Activated CD8-positive, alpha-beta memory T cell treated with anti-CD3 and anti-CD28 coated beads for 24 hours (primary cell): ENCODE data around the gene PVALEF.

ENCODE experiments used
- DNase-seq: peaks from one replicate; pipeline ENCODE4 v3.0.0-alpha.2; 2020

The PVALEF gene

GRCh38 chr17:81165246-81166032 is at the start of gene PVALEF:
Gene PVALEF (plus strand): TSS chr17:81165507. CDS start chr17:81181227, 15,720 bp downstream.
- no peak for DNase-seq

- no peak for DNase-seq
Measured at GRCh38 chr17:81115749-81116464, 49.4 kb upstream of the PVALEF start.

GRCh38 chr17:81116704-81117103 is 48.6 kb upstream of the PVALEF start:
- DNase-seq = no peak

GRCh38 chr17:81117672-81118198 is 47.6 kb upstream of the PVALEF start:
- no peak for DNase-seq

GRCh38 chr17:81118308-81119221 is 46.7 kb upstream of the PVALEF start:
- DNase-seq = no peak

GRCh38 chr17:81119223-81120148 is 45.8 kb upstream of the PVALEF start:
- peak; percentile 90 for DNase-seq

GRCh38 chr17:81120149-81120484 is 45.2 kb upstream of the PVALEF start:
- no peak for DNase-seq

- no peak for DNase-seq
Measured at GRCh38 chr17:81120695-81121621, 44.3 kb upstream of the PVALEF start.

GRCh38 chr17:81121841-81122733 is 43.2 kb upstream of the PVALEF start:
- DNase-seq = no peak

GRCh38 chr17:81123052-81124048 is 42.0 kb upstream of the PVALEF start:
- no peak for DNase-seq

- DNase-seq = no peak
Measured at GRCh38 chr17:81124377-81124776, 40.9 kb upstream of the PVALEF start.

- DNase-seq = no peak
Measured at GRCh38 chr17:81125573-81126081, 39.7 kb upstream of the PVALEF start.

GRCh38 chr17:81126281-81127132 is 38.8 kb upstream of the PVALEF start:
- no peak for DNase-seq

GRCh38 chr17:81127133-81127455 is 38.2 kb upstream of the PVALEF start:
- DNase-seq = no peak

GRCh38 chr17:81127526-81128177 is 37.7 kb upstream of the PVALEF start:
- DNase-seq = no peak

- no peak for DNase-seq
Measured at GRCh38 chr17:81128338-81128737, 37.0 kb upstream of the PVALEF start.

- no peak for DNase-seq
Measured at GRCh38 chr17:81128774-81129173, 36.5 kb upstream of the PVALEF start.
